ENCODE data around the gene MYO1A. TPM values are rescaled to one million over a fixed set of nuclear protein-coding genes. Genes with fewer than 3 reads are reported as not detected.

Gene MYO1A
- polyA plus RNA-seq, 2 of the 4 experiments (the other 2 are of a cell fraction), result 0.67 to 1.9 TPM

- WGBS (ENCODE audit: missing lambda C conversion rate), result 86% methylated on average over 2 of the region's 2 CpGs
- ChIA-PET POLR2A (interaction anchor here (1.3 to 1.8 kb wide), 2 partner anchors 15 to 39 kb away, joined by 5 to 7 read pairs; partner anchors contain the start of gene STAT6), CTCF (interaction anchor here (0.7 to 20.9 kb wide), 9 partner anchors 10 to 550 kb away, joined by 3 to 440 read pairs (median 7); partner anchors contain the start of genes NAB2 and STAT6)
- no peak overlapping the region for H3K27ac ChIP-seq
- no peak for TF ChIP-seq JUN (IDR thresholded peaks at IDR 0.05)
- no peak for TF ChIP-seq PHF8 (IDR thresholded peaks at IDR 0.05; ENCODE audit: borderline replicate concordance, low read depth)
- TF ChIP-seq HOXA7 (CRISPR knock-in tag; IDR thresholded peaks at IDR 0.05), result no peak
- no peak for TF ChIP-seq MYC (IDR thresholded peaks at IDR 0.05; ENCODE audit: borderline replicate concordance, low read length)
- TF ChIP-seq NPAS2 (CRISPR knock-in tag; IDR thresholded peaks at IDR 0.05; ENCODE audit: borderline replicate concordance), result no peak
- ATAC-seq (no peak), FAIRE-seq (no peak), DNase-seq (ENCODE audit: low read depth in 1 of 2, low spot score in 1 of 2) (no peak)
- no peak overlapping the region for H3K4me3 ChIP-seq
- H3K4me2 ChIP-seq, result no peak overlapping the region
- H3K9me3 ChIP-seq, result no peaks in the 10 kb centered on the region
- peaks cover 4% of the 10 kb centered on the region; the same call in 1 of the 3 replicates for H3K4me1 ChIP-seq
Observed at GRCh38 chr12:57072661-57073060, 22.7 kb upstream of the MYO1A start.

GRCh38 chr12:57069523-57069922 lies 19.6 kb upstream of the MYO1A start:
- 30% methylated on average over 3 of the region's 3 CpGs for WGBS (ENCODE audit: missing lambda C conversion rate)
- DNase-seq (ENCODE audit: low read depth in 1 of 2, low spot score in 1 of 2), result peak; percentile 48 to 86
- no peak overlapping the region for H3K4me2 ChIP-seq
- H3K9me3 ChIP-seq, result no peaks in the 10 kb centered on the region
- peak; percentile 73 for FAIRE-seq
- H3K27ac ChIP-seq, result peak overlapping the region in 1 of 2 experiments; percentile 68; a peak in 3 of 6 replicates
- peak; percentile 99 for ATAC-seq
- H3K4me3 ChIP-seq, result no peak overlapping the region
- H3K4me1 ChIP-seq, result 0 out of 3 replicates have a peak, but pooled peaks cover 4% of the 10 kb centered on the region
- ChIA-PET POLR2A (interaction anchor here (0.5 to 4.4 kb wide), 6 partner anchors 9 to 437 kb away, joined by 3 to 66 read pairs (median 7); partner anchors contain the start of genes LRP1, NAB2, NEMP1 and STAT6), CTCF (interaction anchor here (0.6 to 20.9 kb wide), 38 partner anchors 9 to 310 kb away, joined by 3 to 440 read pairs (median 6); partner anchors contain the start of genes LRP1, NAB2, NEMP1 and STAT6)
- peak; percentile 94 to 97 for TF ChIP-seq RAD21 (conservative IDR thresholded peaks at IDR 0.05 in 1 of 2, IDR thresholded peaks at IDR 0.05 in 1 of 2)
- TF ChIP-seq NR3C1 (IDR thresholded peaks at IDR 0.05), result no peak
- no peak for TF ChIP-seq JUN (IDR thresholded peaks at IDR 0.05)
- TF ChIP-seq PHF8 (IDR thresholded peaks at IDR 0.05; ENCODE audit: borderline replicate concordance, low read depth), result no peak
- TF ChIP-seq ATOH8 (CRISPR knock-in tag; IDR thresholded peaks at IDR 0.05; ENCODE audit: low read depth), result no peak
- TF ChIP-seq, protein P1, sequence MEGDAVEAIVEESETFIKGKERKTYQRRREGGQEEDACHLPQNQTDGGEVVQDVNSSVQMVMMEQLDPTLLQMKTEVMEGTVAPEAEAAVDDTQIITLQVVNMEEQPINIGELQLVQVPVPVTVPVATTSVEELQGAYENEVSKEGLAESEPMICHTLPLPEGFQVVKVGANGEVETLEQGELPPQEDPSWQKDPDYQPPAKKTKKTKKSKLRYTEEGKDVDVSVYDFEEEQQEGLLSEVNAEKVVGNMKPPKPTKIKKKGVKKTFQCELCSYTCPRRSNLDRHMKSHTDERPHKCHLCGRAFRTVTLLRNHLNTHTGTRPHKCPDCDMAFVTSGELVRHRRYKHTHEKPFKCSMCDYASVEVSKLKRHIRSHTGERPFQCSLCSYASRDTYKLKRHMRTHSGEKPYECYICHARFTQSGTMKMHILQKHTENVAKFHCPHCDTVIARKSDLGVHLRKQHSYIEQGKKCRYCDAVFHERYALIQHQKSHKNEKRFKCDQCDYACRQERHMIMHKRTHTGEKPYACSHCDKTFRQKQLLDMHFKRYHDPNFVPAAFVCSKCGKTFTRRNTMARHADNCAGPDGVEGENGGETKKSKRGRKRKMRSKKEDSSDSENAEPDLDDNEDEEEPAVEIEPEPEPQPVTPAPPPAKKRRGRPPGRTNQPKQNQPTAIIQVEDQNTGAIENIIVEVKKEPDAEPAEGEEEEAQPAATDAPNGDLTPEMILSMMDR (IDR thresholded peaks at IDR 0.05), result peak; percentile 94
- no peak for TF ChIP-seq KDM5A (IDR thresholded peaks at IDR 0.05)
- no peak for TF ChIP-seq KDM1A (IDR thresholded peaks at IDR 0.05; ENCODE audit: low read depth)
- TF ChIP-seq SMC3 (IDR thresholded peaks at IDR 0.05), result peak; percentile 96
- TF ChIP-seq RFX5 (IDR thresholded peaks at IDR 0.05), result no peak

DNA sequence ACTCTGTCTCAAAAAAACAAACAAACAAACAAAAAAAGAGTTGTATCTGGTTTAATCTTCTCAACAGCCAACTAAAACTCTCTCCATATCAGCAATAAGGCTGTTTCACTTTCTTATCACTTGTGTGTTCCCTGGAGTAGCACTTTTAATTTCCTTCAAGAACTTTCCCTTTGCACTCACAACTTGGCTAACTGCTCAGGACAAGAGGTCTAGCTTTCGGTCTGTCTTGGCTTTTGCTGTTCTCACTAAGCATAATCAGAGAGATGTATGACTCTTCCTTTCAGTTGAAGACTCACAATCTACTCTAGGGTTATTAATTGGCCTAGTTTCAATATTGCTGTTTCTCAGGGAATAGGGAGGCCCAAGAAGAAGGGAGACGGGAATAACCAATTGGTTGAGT lies 16.3 kb upstream of the MYO1A start:
- CTCF ChIA-PET, result interaction anchor here (0.8 to 20.9 kb wide), 14 partner anchors 27 to 173 kb away, joined by 3 to 440 read pairs (median 5); partner anchors contain the start of genes STAT6 and ZBTB39
- FAIRE-seq, result no peak
- 86% methylated on average over 2 of the region's 2 CpGs for WGBS (ENCODE audit: missing lambda C conversion rate)
- POLR2A ChIA-PET, result no interaction called here
- DNase-seq (ENCODE audit: low read depth in 1 of 2, low spot score in 1 of 2), result no peak
- Histone ChIP-seq H3K4me1 (0 out of 3 replicates have a peak, but pooled peaks cover 6% of the 10 kb centered on the region), H3K4me3 (no peak overlapping the region), H3K27ac (no peak overlapping the region), H3K9me3 (no peaks in the 10 kb centered on the region), H3K4me2 (no peak overlapping the region)
- no peak for ATAC-seq
- TF ChIP-seq CBX8 (IDR thresholded peaks at IDR 0.05) (no peak), HDAC2 (IDR thresholded peaks at IDR 0.05) (no peak), ZSCAN20 (CRISPR knock-in tag; IDR thresholded peaks at IDR 0.05) (no peak), EHF (CRISPR knock-in tag; IDR thresholded peaks at IDR 0.05) (no peak), RFX5 (IDR thresholded peaks at IDR 0.05) (no peak), ZNF302 (CRISPR knock-in tag; IDR thresholded peaks at IDR 0.05) (no peak), PBX3 (IDR thresholded peaks at IDR 0.05) (no peak)
